LHCN-M2 (cell line): ENCODE results near the gene CROCC2. TPM values are rescaled to one million over a fixed set of nuclear protein-coding genes. Genes with fewer than 3 reads are reported as not detected.

ENCODE experiments used
- DNase-seq: peaks from one replicate; pipeline ENCODE4 v3.0.0-alpha.2; 2012; ENCODE audit warnings: low read depth
- total RNA-seq: library from RNA; depleted of rRNA; stranded (reverse); fragments of >200 nt; gene quantifications from 2 replicates; pipeline ENCODE4 v1.2.3, GENCODE V29; 2014

CROCC2 gene
- total RNA-seq, 1 experiment from 2014 or later, result under 0.01 TPM

DNA sequence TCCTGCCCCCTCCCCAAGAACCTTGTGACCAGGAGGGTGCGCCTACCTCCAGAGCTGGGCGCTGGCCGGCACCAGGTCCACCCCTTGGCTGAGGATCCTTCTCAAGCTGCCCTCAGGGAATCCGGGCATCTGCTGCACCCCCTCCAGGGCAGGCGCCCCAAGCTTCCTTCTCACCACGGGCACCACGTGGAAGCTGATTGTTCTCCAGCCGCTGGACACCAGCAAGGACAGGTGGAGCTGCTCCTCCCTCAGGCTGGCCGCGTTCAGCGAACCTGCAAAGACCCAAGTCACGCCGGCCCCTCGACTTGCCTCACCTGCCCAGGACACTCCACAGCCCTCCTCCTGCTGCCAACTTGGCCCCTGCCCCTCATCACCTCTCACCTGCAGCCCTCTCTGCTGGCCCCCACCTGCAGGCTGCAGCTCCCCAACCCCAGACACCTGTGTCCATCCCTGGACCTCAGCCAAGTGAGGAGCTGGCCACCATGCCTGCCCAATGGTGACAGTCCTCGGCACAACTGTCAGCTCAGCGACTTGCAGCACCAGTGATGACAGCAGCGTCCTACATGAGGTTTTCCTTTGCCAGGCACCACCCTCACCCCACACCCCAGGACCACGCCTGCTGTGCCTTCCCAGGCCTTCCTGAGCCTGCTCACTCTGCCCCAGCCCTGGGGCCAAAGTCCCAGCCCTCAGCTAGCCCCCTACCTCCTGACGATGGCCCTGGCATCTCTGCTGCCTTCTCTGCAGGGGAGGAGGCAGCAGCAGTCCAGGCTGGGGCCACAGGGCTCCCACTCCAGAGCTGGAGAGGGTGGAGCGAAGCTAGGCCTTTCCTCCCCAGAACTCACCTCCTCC lies 14.4 kb upstream of the CROCC2 start:
- no peak for DNase-seq

DNA sequence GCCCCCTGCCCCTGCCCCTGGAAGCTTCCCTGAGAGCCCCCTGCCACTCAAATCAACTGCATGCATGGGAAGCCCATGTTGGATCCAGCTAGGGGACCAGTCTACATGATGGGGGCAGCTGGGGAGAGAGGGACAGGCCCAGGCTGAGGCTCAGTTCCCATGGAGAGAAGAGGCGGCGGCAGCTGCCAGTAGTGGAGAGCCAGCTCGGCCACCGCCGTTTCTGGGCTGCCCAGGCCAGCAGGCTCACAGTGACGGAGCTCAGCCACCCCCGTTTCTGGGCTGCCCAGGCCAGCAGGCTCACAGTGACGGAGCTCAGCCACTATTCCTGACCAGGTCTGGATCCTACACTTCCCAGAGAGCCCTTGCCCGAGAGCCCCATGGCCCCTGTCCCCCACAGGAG lies 13.8 kb upstream of the CROCC2 start:
- DNase-seq, result no peak

DNA sequence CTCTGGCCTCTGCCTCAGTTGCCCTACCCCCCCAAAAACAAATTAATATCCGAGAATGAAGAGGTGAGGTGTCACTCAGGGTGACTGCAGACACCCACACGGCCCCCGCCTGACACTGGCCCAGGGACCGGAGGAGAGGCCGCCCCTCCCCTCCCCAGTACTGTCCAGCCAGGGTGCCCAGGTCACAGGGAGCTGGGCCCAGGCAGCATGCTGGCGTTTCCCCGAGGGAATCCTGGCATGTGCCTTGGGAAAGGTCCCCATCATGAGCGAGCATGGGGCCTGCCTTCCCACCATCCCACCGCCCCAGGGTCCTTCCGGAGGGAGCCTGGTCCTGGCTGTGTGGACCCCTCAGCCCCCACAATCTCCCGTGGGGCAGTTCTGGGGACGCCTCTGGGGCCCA lies 13.2 kb upstream of the CROCC2 start:
- DNase-seq, result no peak

DNA sequence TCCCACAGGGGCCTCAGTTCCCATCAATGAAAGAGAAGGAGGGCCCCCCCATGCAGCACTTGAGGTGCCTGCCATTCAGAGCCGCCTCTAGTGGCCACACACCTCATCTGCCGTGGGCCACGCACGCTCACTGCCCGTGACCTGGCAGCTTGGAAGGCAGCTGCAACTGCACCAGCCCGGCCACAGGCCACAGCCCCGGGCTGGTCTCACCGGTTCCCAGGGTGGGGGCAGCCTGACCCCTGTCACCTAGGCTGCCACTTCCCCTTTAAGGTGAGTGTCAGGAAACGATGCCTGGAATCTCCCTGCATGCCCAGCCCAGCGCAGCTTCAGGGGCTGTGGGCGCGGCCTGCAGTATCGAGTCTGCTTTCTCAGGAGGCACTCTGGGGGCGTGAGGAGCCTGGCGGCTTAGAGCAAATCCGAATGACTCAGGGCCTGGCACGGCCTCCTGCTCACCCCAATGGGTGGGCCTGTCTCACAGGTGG lies 12.7 kb upstream of the CROCC2 start:
- DNase-seq, result no peak

DNA sequence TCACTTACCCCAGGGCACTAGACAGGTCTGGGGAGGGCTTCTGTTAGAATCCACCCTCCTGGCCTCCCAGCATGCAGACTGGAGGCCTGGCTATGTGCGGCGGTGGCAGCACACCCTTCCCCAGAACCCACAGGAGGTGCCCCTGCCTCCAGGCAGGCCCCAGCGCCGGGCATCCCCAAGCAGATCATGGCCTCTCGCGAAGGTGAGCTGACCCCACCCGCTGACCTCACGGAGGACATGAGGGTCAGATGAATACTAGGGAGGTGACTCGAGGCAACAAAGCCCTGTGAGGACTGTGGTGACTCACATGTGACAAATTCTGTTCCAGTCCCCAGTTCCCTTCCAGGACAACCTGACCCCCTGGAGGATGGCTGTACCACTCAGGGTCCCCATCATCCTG lies 12.1 kb upstream of the CROCC2 start:
- no peak for DNase-seq

DNA sequence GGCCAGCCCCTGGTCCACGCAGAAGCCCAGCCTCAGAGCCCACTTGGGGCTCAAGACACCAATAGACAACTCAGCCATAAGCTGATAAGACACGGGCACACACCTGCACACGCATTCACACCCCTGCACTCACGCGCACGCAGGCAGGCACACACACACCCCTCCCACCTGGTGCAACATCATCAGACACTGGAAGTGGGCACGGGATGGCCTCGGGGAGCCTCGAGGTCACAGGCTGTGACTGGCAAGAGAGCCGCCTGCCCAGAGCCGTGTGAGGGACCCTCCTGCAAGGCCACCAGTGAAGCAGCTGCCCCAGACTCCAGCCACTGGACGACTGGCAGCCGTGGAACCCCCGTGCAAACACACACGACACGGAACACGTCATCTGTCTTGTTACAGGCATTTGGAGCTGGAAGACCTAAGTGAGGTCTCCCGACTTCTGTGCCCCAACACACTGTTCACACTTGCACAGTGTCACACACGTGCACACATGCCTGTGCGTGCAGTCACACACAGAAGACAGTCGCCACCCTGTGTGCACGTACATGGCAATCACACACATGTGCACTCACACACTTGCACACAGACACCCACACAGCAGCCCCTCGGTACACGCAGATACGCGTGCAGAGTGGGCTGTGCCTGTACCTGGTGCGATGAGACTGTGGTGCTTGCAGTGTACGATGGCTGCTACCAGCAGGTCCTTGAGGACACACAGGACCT lies 11.1 kb upstream of the CROCC2 start:
- DNase-seq, result no peak

DNA sequence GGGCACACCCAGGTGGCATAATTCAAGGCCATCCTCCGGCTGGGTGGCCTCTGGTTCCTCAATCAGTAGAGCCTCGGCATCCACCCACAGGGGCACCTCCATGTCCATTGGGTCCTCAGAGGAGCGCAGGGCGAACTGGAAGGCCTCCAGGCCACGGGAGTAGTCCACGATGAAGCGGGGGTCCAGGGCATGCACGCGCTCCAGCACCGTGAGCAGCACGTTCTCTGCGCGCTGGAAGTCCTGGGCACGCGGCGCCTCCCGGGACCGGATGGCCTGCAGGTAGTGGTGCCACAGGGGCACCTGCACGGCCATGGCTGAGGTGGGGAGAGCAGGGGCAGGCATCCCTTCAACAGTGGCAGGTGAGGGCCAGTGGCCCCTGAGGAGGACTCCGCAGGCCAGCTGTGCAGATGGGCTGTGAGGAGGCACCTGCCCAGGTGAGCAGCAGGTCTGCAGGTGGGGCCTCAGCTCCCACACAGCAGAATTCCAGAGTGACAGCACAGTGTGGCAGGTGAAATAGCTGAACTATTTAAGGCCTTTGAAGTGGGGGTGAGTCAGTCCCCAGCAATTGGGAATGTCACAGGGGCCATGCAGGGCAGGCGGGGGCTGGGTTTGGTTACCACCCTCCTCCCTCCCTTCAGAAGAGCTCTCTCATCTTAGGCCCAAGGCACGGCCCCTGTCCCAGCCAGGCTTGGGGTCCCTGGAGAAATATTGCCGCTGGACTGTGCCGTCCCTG lies 10.3 kb upstream of the CROCC2 start, which contains the start of gene MAB21L4:
Gene MAB21L4, minus strand, starts transcription at position 501 of the 733 bp plus-strand sequence. Its CDS starts 159 bp downstream, at position 342.
- no peak for DNase-seq

DNA sequence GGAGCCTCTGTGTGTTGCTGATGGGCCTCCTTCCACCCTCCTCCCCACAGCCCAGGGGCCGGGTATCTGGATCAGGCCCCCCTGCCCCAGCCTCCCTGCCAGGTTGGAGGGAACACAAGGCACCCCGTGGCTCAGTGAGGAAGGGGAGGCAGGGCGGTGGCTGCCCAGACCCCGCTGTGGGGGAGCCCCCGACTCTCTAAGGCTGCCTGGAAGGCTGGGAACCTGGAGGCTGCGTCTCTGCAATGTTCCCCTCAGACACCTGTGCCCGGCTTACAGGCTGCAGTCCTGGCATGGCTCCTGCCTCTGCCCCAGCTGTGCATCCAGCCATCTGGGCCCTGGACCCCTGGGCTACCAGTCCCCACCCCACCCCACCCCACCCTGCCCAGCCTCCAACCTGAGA lies 9.7 kb upstream of the CROCC2 start:
- no peak for DNase-seq

DNA sequence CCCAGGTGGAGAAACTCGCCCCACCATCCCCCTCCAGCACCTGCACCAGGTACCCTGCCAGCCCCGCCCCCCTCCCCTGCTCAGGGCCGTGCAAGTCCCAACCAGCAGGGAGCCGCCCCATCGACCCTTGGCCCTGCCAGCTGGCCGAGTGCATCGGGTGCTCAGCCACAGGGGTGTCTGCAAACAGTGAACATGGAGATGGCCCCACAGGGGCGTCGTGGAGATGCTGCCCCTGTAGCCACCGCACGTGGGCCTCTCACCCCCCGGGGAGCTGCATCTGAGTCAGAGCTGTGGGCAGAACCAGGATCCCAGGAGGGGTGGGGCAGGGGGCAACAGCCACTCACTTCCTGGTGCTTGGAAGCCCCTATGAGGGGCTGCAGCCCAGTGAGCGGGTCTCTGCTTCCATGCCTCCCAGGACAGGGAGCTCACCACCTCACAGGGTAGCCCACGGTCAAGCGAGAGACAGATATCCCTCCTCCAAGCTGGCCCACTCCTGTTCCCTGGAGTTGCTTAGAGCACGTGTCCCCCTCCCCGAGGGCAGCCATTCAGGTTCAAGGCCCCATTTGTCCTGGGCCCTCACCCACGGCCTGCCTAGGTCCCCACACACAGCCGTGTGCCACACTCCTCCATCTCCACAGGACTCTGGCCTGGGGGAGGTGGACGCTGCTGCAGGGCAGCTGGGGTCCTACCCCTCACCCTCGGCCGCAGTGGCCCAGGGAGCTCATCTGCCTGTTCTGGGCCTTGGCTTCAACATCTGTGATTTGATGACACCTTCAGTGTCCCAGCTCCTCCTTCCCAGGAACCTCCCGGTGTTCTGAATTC lies 9.1 kb upstream of the CROCC2 start:
- DNase-seq, result no peak

DNA sequence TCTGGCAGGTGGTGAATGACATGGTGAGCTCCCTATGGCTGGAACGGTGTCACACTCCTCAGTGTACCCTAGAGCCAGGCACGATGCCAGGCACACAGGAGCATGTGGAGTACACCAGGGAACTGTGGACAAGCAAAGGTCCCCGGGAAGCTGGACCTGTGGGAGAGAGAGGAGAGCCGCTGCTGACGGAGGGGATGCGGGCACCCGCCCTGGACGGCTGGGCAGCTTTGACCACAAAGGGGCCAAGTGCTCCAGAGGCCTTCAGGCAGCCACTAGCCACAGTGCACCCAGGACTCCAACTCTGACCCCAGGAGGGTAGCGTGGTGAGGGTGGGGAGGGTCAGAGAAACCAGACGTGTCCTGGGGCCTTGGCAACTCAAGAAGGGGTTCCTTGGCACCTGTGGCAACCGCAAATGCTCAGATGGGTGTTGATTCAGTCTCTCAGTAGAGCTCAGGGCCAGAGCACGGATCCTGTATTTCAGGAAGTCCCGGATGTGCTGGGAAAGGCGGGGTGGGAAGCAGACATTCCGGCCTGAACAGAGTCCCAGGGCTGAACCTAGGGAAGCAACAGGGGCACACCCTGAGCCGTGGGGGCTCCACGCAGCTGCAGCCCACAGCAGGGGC lies 7.9 kb upstream of the CROCC2 start:
- DNase-seq, result no peak

DNA sequence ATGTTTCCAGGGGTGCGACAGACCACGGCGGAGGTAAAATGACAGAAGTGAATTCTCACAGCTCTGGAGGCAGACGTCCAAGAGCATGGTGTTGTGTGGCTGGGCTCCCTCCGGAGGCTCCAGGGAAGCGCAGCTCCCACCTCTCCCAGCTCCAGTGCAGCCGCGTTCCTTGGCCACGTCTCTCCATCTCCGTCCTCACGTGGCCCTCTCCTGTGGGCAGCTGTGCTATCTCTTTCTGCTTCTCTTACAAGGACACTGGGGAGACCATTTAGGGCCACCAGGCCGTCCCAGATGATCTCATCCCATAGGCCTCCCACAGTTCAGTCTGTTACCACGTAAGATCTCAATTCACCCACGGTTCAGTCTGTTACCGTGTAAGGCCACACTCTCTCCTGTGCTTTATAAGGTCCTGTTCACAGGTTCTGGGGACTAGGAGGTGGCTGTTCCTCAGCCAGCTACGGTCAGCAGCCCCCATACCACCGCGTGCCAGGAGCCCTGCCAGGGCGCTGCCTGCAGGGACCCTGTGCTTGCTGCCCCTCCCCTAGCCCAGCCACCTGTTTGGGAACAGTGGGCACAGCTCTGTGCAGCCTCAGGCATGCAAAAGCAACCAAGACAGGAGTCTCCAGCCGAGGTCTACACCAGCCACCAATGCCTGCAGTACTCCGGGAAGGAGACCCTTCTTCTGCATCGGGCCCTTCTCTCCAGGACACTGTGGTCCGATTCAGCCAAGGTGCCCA lies 7.2 kb upstream of the CROCC2 start:
- DNase-seq, result no peak

DNA sequence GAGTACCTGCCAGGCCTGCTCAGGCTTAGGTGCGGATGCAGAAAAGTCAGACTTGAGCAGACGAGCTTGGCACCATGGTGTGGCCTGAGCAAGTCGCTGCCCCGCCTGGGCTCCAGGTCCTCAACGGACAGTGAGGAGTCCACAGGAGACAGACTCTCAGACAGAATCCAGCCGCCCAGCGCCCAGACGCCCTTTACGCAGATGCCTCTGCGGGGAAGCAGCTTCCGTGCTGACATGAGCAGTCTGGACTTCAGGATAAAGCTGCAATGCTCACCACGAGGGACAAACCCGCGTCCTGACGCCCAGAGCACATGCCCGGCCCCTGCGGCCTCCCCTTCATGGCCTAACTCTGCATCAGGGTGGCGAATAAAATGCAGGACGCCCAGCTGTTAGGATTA lies 6.7 kb upstream of the CROCC2 start:
- no peak for DNase-seq

DNA sequence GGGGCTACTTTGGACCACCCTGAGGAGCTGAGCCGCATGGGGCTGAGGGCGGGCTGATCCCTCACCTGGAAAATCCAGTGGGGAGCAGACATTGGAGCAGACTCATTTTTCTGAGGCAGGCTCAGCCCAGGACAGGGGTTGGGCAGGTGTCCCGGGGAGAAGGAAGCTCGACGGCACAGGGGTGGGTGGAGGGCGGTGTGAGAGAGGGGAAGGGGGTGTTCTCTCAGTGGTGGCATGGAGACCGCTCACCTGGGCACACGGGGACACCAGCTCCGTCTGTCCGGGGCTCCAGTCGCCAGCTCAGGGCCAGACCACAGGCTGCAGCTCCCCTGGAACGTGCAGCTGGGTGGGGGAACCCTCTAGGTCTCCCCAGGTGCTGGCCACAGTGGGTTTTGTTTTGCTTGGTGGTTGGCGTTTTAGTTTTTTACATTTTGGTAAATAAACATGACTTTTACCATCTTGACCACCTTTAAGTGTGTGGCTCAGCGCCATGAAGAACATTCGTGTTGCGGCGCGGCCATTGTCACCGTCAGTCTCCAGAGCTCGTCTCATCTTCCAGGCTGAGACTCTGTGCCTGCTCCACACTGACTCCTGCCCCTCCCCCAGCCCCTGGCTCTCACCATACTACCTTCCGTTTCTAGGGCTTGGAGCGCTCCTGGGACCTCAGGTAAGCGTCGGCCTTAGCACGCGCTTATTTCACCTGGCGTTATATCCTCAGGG lies 5.8 kb upstream of the CROCC2 start:
- DNase-seq, result no peak

DNA sequence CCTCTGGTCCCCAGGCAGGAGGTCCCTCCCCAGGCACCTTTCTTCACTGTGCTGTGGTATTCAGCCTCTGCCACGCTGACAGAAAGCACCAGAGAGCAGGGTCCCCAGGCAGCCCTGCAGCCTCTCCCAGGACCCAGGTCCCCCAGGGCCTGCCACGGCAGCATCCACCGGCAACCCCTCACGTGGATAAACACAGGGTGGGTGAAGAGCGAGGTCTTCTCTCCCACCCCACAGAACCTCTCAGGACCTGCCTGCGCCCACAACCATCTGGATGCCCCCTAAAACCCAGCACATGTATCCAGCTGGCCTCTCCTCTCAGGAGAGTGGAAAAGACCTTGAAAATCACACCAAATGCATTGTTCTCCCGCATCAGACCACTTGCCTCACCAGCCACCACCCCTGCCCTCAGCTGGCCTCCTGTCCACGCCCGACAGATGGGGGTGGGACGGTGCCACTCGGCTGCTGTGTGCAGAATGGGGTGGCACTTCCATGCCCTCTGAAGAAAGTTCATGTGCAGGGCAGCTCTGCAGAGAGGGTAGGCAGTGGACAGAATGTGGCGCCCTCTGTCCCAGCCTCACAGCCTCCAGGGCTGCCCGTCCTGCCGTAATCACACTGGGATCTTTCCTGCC lies 4.0 kb upstream of the CROCC2 start:
- DNase-seq, result no peak

DNA sequence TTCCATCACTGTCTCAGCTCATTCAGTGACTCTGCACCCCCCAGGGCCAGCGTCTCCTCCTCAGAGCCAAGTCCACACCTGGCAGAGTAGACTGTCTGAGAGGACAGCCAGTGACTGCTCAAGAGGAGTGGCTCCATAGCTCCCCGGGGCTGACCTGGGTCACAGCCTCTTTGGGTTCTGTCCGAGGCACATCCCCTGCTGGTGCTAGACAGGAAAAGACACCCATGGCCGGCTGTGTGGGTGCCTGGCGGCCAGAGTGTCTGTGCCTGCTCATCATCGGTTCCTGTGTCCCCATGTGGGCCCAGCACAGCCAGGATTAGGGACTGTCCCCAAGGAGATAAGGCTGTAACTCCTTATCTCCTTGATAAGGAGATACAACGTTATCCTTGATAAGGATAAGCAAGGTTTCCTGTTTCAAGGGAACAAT lies 3.5 kb upstream of the CROCC2 start:
- no peak for DNase-seq

DNA sequence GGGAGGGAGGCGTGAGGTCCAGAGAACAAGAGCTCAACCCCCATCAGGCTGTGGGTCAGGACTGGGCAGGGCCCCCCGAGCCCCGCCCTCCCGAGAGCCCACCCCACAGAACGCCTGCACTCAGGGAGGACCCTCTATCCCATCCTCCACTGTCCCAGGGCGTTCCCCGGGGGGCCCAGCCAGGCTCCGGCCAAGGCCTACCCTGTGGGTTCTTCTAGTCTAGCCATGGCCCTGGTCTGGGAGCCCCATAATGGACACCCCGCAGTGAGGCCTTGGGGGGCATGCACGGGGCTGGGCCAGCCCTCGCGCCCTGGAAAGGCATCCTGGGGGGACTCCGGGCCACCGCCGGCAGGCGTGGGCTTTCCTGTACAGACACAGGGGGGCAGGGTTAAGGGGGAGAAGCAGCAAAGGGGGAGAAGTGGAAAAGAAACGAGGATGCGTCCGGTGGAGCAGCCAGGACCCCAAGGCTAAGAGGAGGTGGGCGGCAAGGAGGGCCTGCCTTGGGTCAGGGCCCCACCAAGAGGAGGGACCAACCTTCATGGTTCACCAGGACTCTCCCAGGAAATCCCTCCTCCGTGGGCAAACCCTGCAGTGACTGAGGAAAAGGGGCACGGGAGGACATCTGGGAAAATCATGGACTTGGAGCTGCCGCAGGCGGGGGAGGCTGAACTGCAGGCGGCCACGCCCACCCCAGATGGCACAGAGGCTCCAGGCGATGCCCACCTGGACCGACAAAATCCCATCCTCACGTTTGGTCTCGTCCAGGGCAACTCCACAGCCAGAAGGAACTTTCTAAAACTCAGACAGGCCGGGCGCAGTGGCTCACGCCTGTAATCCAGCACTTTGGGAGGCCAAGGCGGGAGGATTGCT lies 2.7 kb upstream of the CROCC2 start:
- no peak for DNase-seq

DNA sequence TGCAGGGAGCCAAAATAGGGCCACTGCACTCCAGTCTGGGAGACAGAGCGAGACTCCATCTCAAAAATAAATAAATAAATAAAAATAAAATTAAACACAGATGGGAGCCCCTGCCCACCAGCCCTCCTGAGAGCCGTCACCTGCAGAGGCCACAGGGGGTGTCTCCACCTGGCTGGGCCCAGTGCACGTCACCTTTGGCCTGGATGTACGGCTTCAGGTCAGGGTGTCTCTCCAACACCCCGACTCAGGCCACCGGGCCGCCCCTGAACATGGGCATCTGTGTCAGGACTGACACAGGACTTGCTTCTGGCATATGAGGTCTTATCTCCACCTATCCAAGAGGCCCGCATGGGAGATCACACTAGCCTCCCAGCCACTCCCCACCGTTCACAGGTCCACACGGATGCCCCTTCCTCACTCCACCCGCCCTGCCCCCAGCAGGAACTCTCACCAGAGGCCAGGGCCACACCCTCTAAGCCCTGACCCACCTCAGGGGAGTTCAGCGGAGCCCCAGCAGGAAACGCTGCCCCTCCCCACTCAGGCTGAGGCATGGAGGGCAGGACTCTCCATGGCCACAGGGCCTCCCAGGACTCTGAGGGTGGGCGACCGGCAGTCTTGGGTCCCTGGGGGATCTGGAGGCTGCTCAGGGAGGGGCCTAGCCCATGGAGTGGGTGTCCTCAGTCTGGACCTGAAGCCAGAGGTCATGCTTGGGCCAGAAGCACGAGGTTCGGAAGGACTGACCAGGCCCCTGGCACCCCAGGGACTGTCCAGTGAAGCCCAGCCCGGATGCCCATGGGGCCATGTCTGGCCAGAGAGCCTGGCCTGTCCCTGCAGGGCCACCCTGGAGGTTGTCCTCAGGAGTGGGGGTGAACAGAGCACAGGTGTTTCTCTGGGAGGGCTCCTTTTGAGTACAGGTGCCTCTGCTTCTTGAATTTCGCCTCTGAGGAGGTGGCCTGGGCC lies 1.6 kb upstream of the CROCC2 start:
- DNase-seq, result no peak
